DND-41 (cell line): ENCODE results near the gene LILRB3.

ENCODE experiments used
- ATAC-seq: fragments of 200-7000 bp; cut with Tn5 transposase; 3 replicates; pipeline ENCODE4 v1.9.1; 2021; ENCODE audit warnings: low read depth; ENCODE audit not compliant: insufficient read depth
- DNase-seq: peaks from one replicate; pipeline ENCODE4 v3.0.0-alpha.2; 2020
- H2AFZ ChIP-seq: 2 replicates; pipeline ENCODE4 v1.6.0; 2012; ENCODE audit warnings: low read depth, low read length
- H3K27ac ChIP-seq: 2 replicates; pipeline ENCODE4 v1.5.1; 2012; ENCODE audit warnings: low read length, inconsistent platforms
- H3K27me3 ChIP-seq: fragments of 200-600 bp; sonication (generic); 2 replicates; pipeline ENCODE4 v1.6.0; 2012; ENCODE audit warnings: low read length, mild to moderate bottlenecking, inconsistent platforms; ENCODE audit not compliant: insufficient read depth, poor library complexity
- H3K36me3 ChIP-seq: 2 replicates; pipeline ENCODE4 v1.5.1; 2012; ENCODE audit warnings: low read length, inconsistent platforms; ENCODE audit not compliant: insufficient read depth
- H3K4me1 ChIP-seq: 2 replicates; pipeline ENCODE4 v1.5.1; 2012; ENCODE audit warnings: mild to moderate bottlenecking, low read length; ENCODE audit not compliant: insufficient read depth
- H3K4me2 ChIP-seq: 2 replicates; pipeline ENCODE4 v1.6.0; 2012; ENCODE audit warnings: mild to moderate bottlenecking, moderate library complexity, low read length, inconsistent platforms; ENCODE audit not compliant: insufficient read depth
- H3K4me3 ChIP-seq, 2 experiments: fragments of 200-600 bp in 1 of 2; shearing (Covaris generic) in 1 of 2; 2 replicates each; pipeline ENCODE4 v1.5.1; 2012 to 2016; ENCODE audit warnings: inconsistent platforms in 2 of 2, low read length in 2 of 2, mild to moderate bottlenecking in 2 of 2, low read depth in 1 of 2, moderate library complexity in 1 of 2
- H3K79me2 ChIP-seq: 2 replicates; pipeline ENCODE4 v1.6.0; 2012; ENCODE audit warnings: low read length, inconsistent platforms; ENCODE audit not compliant: insufficient read depth
- H3K9ac ChIP-seq: 2 replicates; pipeline ENCODE4 v1.6.0; 2012; ENCODE audit warnings: low read depth, mild to moderate bottlenecking, inconsistent platforms, low read length, moderate library complexity
- H3K9me3 ChIP-seq: 2 replicates; pipeline ENCODE4 v1.5.1; 2012; ENCODE audit warnings: low read length, moderate library complexity, mild to moderate bottlenecking, inconsistent platforms; ENCODE audit not compliant: insufficient read depth, severe bottlenecking
- H4K20me1 ChIP-seq: 2 replicates; pipeline ENCODE4 v1.6.0; 2012; ENCODE audit warnings: low read length; ENCODE audit not compliant: insufficient read depth
- EZH2 ChIP-seq: IDR thresholded peaks from 3 replicates; pipeline ENCODE4 v1.6.1; 2012; ENCODE audit warnings: borderline replicate concordance, low read depth, mild to moderate bottlenecking, moderate library complexity, low read length, inconsistent platforms; ENCODE audit not compliant: severe bottlenecking
- TF ChIP-seq, protein P1 (sequence below): IDR thresholded peaks from 2 replicates; pipeline ENCODE4 v1.5.1; 2012; ENCODE audit warnings: borderline replicate concordance, low read length, moderate library complexity, mild to moderate bottlenecking; ENCODE audit not compliant: poor library complexity, severe bottlenecking; ENCODE audit errors: extremely low read depth

Gene LILRB3

GRCh38 chr19:54193011-54193410 lies 29.8 kb downstream of the LILRB3 start:
- Histone ChIP-seq H3K79me2 (peaks cover 27% of the 10 kb centered on the region), H3K4me3 (no peak overlapping the region), H2AFZ (no peak overlapping the region), H3K9me3 (no peaks in the 10 kb centered on the region), H3K4me2 (no peak overlapping the region), H3K27me3 (no peaks in the 10 kb centered on the region), H3K9ac (peak overlapping the region; percentile 10; the same call in 1 of the 2 replicates), H4K20me1 (peaks cover 14% of the 10 kb centered on the region), H3K4me1 (peaks cover 28% of the 10 kb centered on the region), H3K27ac (no peak overlapping the region), H3K36me3 (peaks cover 15% of the 10 kb centered on the region)
- TF ChIP-seq EZH2 = no peak
- DNase-seq (no peak), ATAC-seq (no peak)

GRCh38 chr19:54191811-54192453 lies 30.9 kb downstream of the LILRB3 start:
- ATAC-seq = no peak

DNA sequence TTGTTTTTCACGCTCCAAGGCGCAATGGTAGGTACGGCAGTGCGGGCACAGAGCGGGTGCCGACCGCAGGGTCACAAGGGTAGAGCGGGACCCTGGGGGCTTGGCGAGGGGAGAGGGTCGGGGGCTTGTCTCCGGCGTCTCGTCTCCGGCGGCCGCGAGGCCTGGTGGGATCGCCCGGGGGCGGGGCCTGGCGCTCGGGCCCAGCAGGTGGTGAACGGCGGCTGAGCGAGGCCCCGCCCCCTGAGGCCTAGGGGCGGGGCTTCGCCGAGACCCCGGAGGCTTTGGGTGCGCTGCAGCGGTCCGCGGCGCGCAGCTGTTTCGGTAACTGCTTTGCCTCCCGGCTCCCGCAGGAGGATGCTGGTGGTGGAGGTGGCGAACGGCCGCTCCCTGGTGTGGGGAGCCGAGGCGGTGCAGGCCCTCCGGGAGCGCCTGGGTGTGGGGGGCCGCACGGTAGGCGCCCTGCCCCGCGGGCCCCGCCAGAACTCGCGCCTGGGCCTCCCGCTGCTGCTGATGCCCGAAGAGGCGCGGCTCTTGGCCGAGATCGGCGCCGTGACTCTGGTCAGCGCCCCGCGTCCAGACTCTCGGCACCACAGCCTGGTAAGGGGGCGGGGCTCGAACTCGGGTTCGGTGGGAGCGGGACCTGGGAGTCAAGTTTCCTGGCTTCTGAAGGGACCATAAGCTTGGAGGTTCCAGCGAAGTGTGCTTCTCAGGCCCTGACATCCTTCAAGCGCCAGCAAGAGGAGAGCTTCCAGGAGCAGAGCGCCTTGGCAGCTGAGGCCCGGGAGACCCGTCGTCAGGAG lies 31.6 kb downstream of the LILRB3 start, which contains the start of gene TSEN34:
TSS of gene TSEN34 (plus strand) at position 298 of the 800 bp plus-strand sequence. CDS start at position 355, 57 bp downstream.
- ATAC-seq = peak; percentile 23
- H3K9me3 ChIP-seq = no peaks in the 10 kb centered on the region
- no peaks in the 10 kb centered on the region for H3K27me3 ChIP-seq
- peak; percentile 89 for DNase-seq
- peak within 1 kb of the TSS; percentile 47 to 66; a peak in 3 of 4 replicates for H3K4me3 ChIP-seq
- peaks cover 16% of the 10 kb centered on the region for H4K20me1 ChIP-seq
- H2AFZ ChIP-seq = peak within 1 kb of the TSS; percentile 83
- peaks cover 28% of the 10 kb centered on the region for H3K36me3 ChIP-seq
- TF ChIP-seq, protein P1, sequence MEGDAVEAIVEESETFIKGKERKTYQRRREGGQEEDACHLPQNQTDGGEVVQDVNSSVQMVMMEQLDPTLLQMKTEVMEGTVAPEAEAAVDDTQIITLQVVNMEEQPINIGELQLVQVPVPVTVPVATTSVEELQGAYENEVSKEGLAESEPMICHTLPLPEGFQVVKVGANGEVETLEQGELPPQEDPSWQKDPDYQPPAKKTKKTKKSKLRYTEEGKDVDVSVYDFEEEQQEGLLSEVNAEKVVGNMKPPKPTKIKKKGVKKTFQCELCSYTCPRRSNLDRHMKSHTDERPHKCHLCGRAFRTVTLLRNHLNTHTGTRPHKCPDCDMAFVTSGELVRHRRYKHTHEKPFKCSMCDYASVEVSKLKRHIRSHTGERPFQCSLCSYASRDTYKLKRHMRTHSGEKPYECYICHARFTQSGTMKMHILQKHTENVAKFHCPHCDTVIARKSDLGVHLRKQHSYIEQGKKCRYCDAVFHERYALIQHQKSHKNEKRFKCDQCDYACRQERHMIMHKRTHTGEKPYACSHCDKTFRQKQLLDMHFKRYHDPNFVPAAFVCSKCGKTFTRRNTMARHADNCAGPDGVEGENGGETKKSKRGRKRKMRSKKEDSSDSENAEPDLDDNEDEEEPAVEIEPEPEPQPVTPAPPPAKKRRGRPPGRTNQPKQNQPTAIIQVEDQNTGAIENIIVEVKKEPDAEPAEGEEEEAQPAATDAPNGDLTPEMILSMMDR = no peak
- TF ChIP-seq EZH2 = no peak
- peak within 1 kb of the TSS; percentile 88 for H3K4me2 ChIP-seq
- H3K4me1 ChIP-seq = peaks cover 37% of the 10 kb centered on the region
- peak within 1 kb of the TSS; percentile 98 for H3K27ac ChIP-seq
- H3K79me2 ChIP-seq = peaks cover 37% of the 10 kb centered on the region
- H3K9ac ChIP-seq = peak within 1 kb of the TSS; percentile 80

More at GRCh38 chr19:54191811-54192453, 30.9 kb downstream of the LILRB3 start:
- Histone ChIP-seq H4K20me1 (peaks cover 16% of the 10 kb centered on the region), H3K27me3 (no peaks in the 10 kb centered on the region), H2AFZ (peak overlapping the region; percentile 59; the same call in 1 of the 2 replicates), H3K79me2 (peaks cover 34% of the 10 kb centered on the region), H3K36me3 (peaks cover 21% of the 10 kb centered on the region), H3K9ac (peak overlapping the region; percentile 79), H3K4me2 (peak overlapping the region; percentile 88), H3K9me3 (no peaks in the 10 kb centered on the region), H3K4me1 (peaks cover 37% of the 10 kb centered on the region), H3K27ac (peak overlapping the region; percentile 87), H3K4me3 (peak overlapping the region; percentile 47 to 60; a peak in 3 of 4 replicates)
- DNase-seq = no peak
- TF ChIP-seq EZH2 = no peak
- TF ChIP-seq, protein P1 = no peak
